SK-N-SH (cell line): Measurements from ENCODE around the gene MMAB. TPM values are rescaled to one million over a fixed set of nuclear protein-coding genes. Genes with fewer than 3 reads are reported as not detected.
A peak's percentile ranks its signal among the peaks of the same experiment; 100 is the strongest.

Experiments used
- CTCF ChIA-PET: fragments of 300-600, 350-600 bp; formaldehyde crosslinking; extraction: SDS; loops from one replicate; lab custom pipeline; 2021; lab: Yijun Ruan, JAX
- POLR2A ChIA-PET: fragments of 350-600 bp; sonication (Branson Sonifier 250); formaldehyde crosslinking; extraction: SDS; loops from one replicate; lab custom pipeline; 2020; ENCODE audit warnings: antibody characterized with exemption, inconsistent platforms; lab: Yijun Ruan, JAX
- DNase-seq: peaks from one replicate; pipeline ENCODE4 v3.0.0; 2012
- H2AFZ ChIP-seq: fragments of 200-600 bp; sonication (generic); 2 replicates; pipeline ENCODE4 v1.8.1; 2016; ENCODE audit warnings: antibody characterized with exemption, mild to moderate bottlenecking, low read depth
- H3F3A ChIP-seq: fragments of 200-600 bp; sonication (generic); replicated peaks from 2 replicates; pipeline ENCODE3; 2016; ENCODE audit warnings: antibody characterized with exemption, mild to moderate bottlenecking; ENCODE audit not compliant: insufficient read depth
- H3K27ac ChIP-seq, 2 experiments: fragments of 200-500 bp in 1 of 2; fragments of 200-600 bp in 1 of 2; sonication (Bioruptor generic) in 1 of 2; sonication (generic), shearing (Covaris generic) in 1 of 2; 2 replicates each; pipeline versions ENCODE4 v1.5.1 to v1.6.1; 2014 to 2016; ENCODE audit warnings: low read depth in 2 of 2, inconsistent platforms in 1 of 2, low read length in 1 of 2, mild to moderate bottlenecking in 1 of 2, mixed read lengths in 1 of 2
- H3K27me3 ChIP-seq: fragments of 200-600 bp; sonication (generic), shearing (Covaris generic); 2 replicates; pipeline ENCODE4 v1.6.1; 2016; ENCODE audit warnings: mixed run types; ENCODE audit not compliant: insufficient read depth
- H3K36me3 ChIP-seq, 2 experiments: fragments of 200-500 bp in 1 of 2; fragments of 200-600 bp in 1 of 2; sonication (Bioruptor generic) in 1 of 2; sonication (generic) in 1 of 2; replicated peaks in 1 of 2; 2 replicates each; pipeline versions ENCODE3 to v1.5.1; 2014 to 2016; ENCODE audit warnings: low read length in 1 of 2, mild to moderate bottlenecking in 1 of 2; ENCODE audit not compliant: insufficient read depth in 2 of 2, control insufficient read depth in 1 of 2
- H3K4me1 ChIP-seq, 2 experiments: fragments of 200-500 bp in 1 of 2; fragments of 200-600 bp in 1 of 2; sonication (Bioruptor generic) in 1 of 2; sonication (generic), shearing (Covaris generic) in 1 of 2; 2 replicates each; pipeline versions ENCODE4 v1.5.1 to v1.6.1; 2014 to 2016; ENCODE audit warnings: low read depth in 1 of 2, low read length in 1 of 2, mixed run types in 1 of 2; ENCODE audit not compliant: insufficient read depth in 2 of 2, control insufficient read depth in 1 of 2
- H3K4me2 ChIP-seq: fragments of 200-600 bp; sonication (generic), shearing (Covaris generic); 2 replicates; pipeline ENCODE4 v1.6.1; 2017; ENCODE audit warnings: mixed run types
- H3K4me3 ChIP-seq, 2 experiments: fragments of 200-500 bp in 1 of 2; fragments of 200-600 bp in 1 of 2; sonication (Bioruptor generic) in 1 of 2; sonication (generic), shearing (Covaris generic) in 1 of 2; 2 replicates each; pipeline versions ENCODE4 v1.5.1 to v1.8.1; 2014 to 2016; ENCODE audit warnings: low read depth in 2 of 2, inconsistent platforms in 1 of 2, low read length in 1 of 2, mild to moderate bottlenecking in 1 of 2, mixed read lengths in 1 of 2, moderate library complexity in 1 of 2
- H3K79me2 ChIP-seq: fragments of 200-600 bp; sonication (generic); 2 replicates; pipeline ENCODE4 v1.8.1; 2017; ENCODE audit warnings: mild to moderate bottlenecking; ENCODE audit not compliant: insufficient read depth
- H3K9ac ChIP-seq: fragments of 200-600 bp; sonication (generic); 2 replicates; pipeline ENCODE4 v1.6.1; 2017; ENCODE audit warnings: mixed run types
- H3K9me2 ChIP-seq: fragments of 200-600 bp; sonication (generic); 2 replicates; pipeline ENCODE4 v1.6.1; 2017; ENCODE audit warnings: mixed run types
- H3K9me3 ChIP-seq: fragments of 200-600 bp; sonication (generic); 2 replicates; pipeline ENCODE4 v1.6.1; 2017; ENCODE audit warnings: mixed run types, mild to moderate bottlenecking, moderate library complexity
- H4K20me1 ChIP-seq: fragments of 200-600 bp; sonication (generic); 2 replicates; pipeline ENCODE4 v1.6.1; 2017; ENCODE audit warnings: mild to moderate bottlenecking, mixed run types; ENCODE audit not compliant: insufficient read depth
- CHD2 ChIP-seq: fragments of 150-350 bp; IDR thresholded peaks from 2 replicates; pipeline ENCODE4 v1.6.1; 2018; ENCODE audit warnings: low read length; ENCODE audit not compliant: partially characterized antibody
- ELF1 ChIP-seq: IDR thresholded peaks from 2 replicates; pipeline ENCODE4 v1.4.0; 2012
- EZH2phosphoT487 ChIP-seq: fragments of 200-600 bp; sonication (generic); IDR thresholded peaks from 2 replicates; pipeline ENCODE4 v1.6.1; 2017; ENCODE audit warnings: low read depth, mixed run types, mild to moderate bottlenecking, antibody characterized with exemption, moderate library complexity, borderline replicate concordance
- FOSL2 ChIP-seq: IDR thresholded peaks from 2 replicates; pipeline ENCODE4 v1.4.0; 2012; ENCODE audit warnings: low read depth, mild to moderate bottlenecking, moderate library complexity, borderline replicate concordance
- GABPA ChIP-seq: IDR thresholded peaks from 2 replicates; pipeline ENCODE4 v1.4.0; 2012; ENCODE audit warnings: low read depth, mild to moderate bottlenecking
- GATA2 ChIP-seq: sonication (generic); formaldehyde crosslinking; IDR thresholded peaks from 2 replicates; pipeline ENCODE4 v1.5.0; 2020; ENCODE audit warnings: mild to moderate bottlenecking, missing genetic modification reagents
- JUND ChIP-seq: IDR thresholded peaks from 2 replicates; pipeline ENCODE4 v1.4.0; 2012
- MEF2A ChIP-seq: IDR thresholded peaks from 2 replicates; pipeline ENCODE4 v1.4.0; 2012; ENCODE audit warnings: low read depth, borderline replicate concordance
- MXI1 ChIP-seq: IDR thresholded peaks from 2 replicates; pipeline ENCODE4 v1.6.1; 2012; ENCODE audit warnings: mild to moderate bottlenecking, low read depth, low read length, improper control_type of control experiment
- NRF1 ChIP-seq: IDR thresholded peaks from 2 replicates; pipeline ENCODE4 v1.6.1; 2012; ENCODE audit warnings: low read depth, mild to moderate bottlenecking, low read length
- POLR2AphosphoS5 ChIP-seq: IDR thresholded peaks from 2 replicates; pipeline ENCODE4 v1.6.1; 2012; ENCODE audit warnings: low read depth, low read length
- RAD21 ChIP-seq: IDR thresholded peaks from 2 replicates; pipeline ENCODE4 v1.6.1; 2012; ENCODE audit warnings: mild to moderate bottlenecking, low read length
- RFX5 ChIP-seq: IDR thresholded peaks from 2 replicates; pipeline ENCODE4 v1.6.1; 2012; ENCODE audit warnings: mild to moderate bottlenecking, improper control_type of control experiment, low read length
- SIN3A ChIP-seq: IDR thresholded peaks from 2 replicates; pipeline ENCODE4 v1.6.1; 2012; ENCODE audit warnings: low read depth, mild to moderate bottlenecking, low read length, moderate library complexity, borderline replicate concordance
- SMC3 ChIP-seq: IDR thresholded peaks from 2 replicates; pipeline ENCODE4 v1.6.1; 2012; ENCODE audit warnings: low read depth, low read length, improper control_type of control experiment
- TCF12 ChIP-seq: IDR thresholded peaks from 2 replicates; pipeline ENCODE4 v1.4.0; 2012
- TEAD4 ChIP-seq: IDR thresholded peaks from 2 replicates; pipeline ENCODE4 v1.4.0; 2012; ENCODE audit warnings: mild to moderate bottlenecking, borderline replicate concordance; ENCODE audit not compliant: insufficient read depth
- YY1 ChIP-seq: IDR thresholded peaks from 2 replicates; pipeline ENCODE4 v1.4.0; 2012; ENCODE audit warnings: low read depth, mild to moderate bottlenecking
- WGBS: methylation state at CpG from one replicate; pipeline ENCODE4 v1.1.6; 2017; ENCODE audit warnings: low lambda C conversion rate; 5-methylcytosine and 5-hydroxymethylcytosine counted together
- polyA plus RNA-seq, 3 experiments: library from polyadenylated mRNA; depleted of rRNA; stranded (reverse); fragments of >200 nt; gene quantifications; 2 replicates each; pipeline ENCODE4 v1.2.3, GENCODE V29; 2012
- TF ChIP-seq, protein P1 (sequence below): IDR thresholded peaks from 2 replicates; pipeline ENCODE4 v1.4.0; 2012; ENCODE audit warnings: low read depth
- TF ChIP-seq, protein P2 (sequence below): fragments of 150-350 bp; IDR thresholded peaks from 2 replicates; pipeline ENCODE4 v1.6.1; 2016; ENCODE audit warnings: mild to moderate bottlenecking, low read depth, low read length
- TF ChIP-seq, protein P3 (sequence below): IDR thresholded peaks from 2 replicates; pipeline ENCODE4 v1.6.1; 2012; ENCODE audit warnings: mild to moderate bottlenecking, low read depth, low read length, moderate library complexity
- TF ChIP-seq, protein P4 (sequence below): fragments of 150-350 bp; IDR thresholded peaks from 2 replicates; pipeline ENCODE4 v1.6.1; 2017; ENCODE audit warnings: antibody characterized with exemption, low read length, low read depth, borderline replicate concordance
- TF ChIP-seq, protein P5 (sequence below): IDR thresholded peaks from 2 replicates; pipeline ENCODE4 v1.4.0; 2012; ENCODE audit warnings: low read depth, borderline replicate concordance
- TF ChIP-seq, protein P6 (sequence below): IDR thresholded peaks from 2 replicates; pipeline ENCODE4; 2012
- TF ChIP-seq, protein P7 (sequence below): IDR thresholded peaks from 2 replicates; pipeline ENCODE4 v1.4.0; 2012; ENCODE audit warnings: low read depth, borderline replicate concordance

Gene MMAB
- polyA plus RNA-seq, 1 of the 3 experiments (the other 2 are of a cell fraction), result 15.9 TPM

DNA sequence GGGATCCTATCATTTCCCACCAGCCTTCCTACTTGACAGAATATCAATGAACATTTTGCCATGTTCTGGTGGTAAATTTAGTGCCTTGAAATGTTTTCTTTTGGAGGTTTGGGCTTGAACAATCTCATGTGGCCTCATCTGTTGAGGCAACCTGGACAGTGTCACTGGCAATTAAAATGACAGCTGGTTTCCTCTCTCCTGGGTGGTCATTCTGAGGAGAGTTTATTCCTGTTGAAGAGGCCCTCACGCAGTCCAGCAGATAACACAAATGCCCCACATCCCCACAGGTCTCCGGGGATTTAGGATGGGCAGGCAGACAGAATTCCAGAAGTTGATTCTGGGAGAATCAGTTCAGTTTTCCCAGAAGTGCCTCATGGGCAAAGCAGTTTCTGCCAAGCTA is 41.9 kb downstream of the MMAB start:
- ChIA-PET CTCF (interaction anchor here (1.9 to 2.1 kb wide), 2 partner anchors 10 to 66 kb away, joined by 6 to 9 read pairs; no protein-coding TSS in a partner anchor), POLR2A (interaction anchor here (1.4 kb wide), 1 partner anchor 15 kb away, joined by 4 read pairs; no protein-coding TSS in a partner anchor)
- H3K27ac ChIP-seq, result peak overlapping the region in 1 of 2 experiments; percentile 97; a peak in 2 of 4 replicates
- no peak overlapping the region for H3K4me3 ChIP-seq
- WGBS, result 60% methylated on average over 2 of the region's 2 CpGs
- H2AFZ ChIP-seq, result no peak overlapping the region
- H4K20me1 ChIP-seq, result no peaks in the 10 kb centered on the region
- no peaks in the 10 kb centered on the region for H3K79me2 ChIP-seq
- no peaks in the 10 kb centered on the region for H3F3A ChIP-seq
- peaks cover 0 to 71% of the 10 kb centered on the region in 2 experiments; a peak in 2 of 4 replicates for H3K4me1 ChIP-seq
- no peak overlapping the region for H3K9ac ChIP-seq
- H3K9me2 ChIP-seq, result no peaks in the 10 kb centered on the region
- no peak overlapping the region for H3K4me2 ChIP-seq
- no peaks in the 10 kb centered on the region for H3K27me3 ChIP-seq
- H3K9me3 ChIP-seq, result no peaks in the 10 kb centered on the region
- DNase-seq, result peak; percentile 81
- peaks cover 7 to 52% of the 10 kb centered on the region in 2 experiments for H3K36me3 ChIP-seq
- TF ChIP-seq GATA2 (CRISPR knock-in tag) (peak; percentile 52), RAD21 (peak; percentile 15; the same call in 1 of the 2 replicates), YY1 (no peak), MEF2A (no peak), MXI1 (peak; percentile 80; the same call in 1 of the 2 replicates), JUND (no peak), CHD2 (peak; percentile 47), POLR2AphosphoS5 (no peak), TEAD4 (no peak), ELF1 (no peak), GABPA (no peak), SMC3 (no peak), NRF1 (no peak), FOSL2 (no peak), SIN3A (no peak), EZH2phosphoT487 (no peak), TCF12 (peak; percentile 49; the same call in 1 of the 2 replicates), RFX5 (peak; percentile 13; the same call in 1 of the 2 replicates)
- TF ChIP-seq, protein P1, sequence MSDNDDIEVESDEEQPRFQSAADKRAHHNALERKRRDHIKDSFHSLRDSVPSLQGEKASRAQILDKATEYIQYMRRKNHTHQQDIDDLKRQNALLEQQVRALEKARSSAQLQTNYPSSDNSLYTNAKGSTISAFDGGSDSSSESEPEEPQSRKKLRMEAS, result no peak
- TF ChIP-seq, protein P2, sequence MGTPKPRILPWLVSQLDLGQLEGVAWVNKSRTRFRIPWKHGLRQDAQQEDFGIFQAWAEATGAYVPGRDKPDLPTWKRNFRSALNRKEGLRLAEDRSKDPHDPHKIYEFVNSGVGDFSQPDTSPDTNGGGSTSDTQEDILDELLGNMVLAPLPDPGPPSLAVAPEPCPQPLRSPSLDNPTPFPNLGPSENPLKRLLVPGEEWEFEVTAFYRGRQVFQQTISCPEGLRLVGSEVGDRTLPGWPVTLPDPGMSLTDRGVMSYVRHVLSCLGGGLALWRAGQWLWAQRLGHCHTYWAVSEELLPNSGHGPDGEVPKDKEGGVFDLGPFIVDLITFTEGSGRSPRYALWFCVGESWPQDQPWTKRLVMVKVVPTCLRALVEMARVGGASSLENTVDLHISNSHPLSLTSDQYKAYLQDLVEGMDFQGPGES, result no peak
- TF ChIP-seq, protein P3, sequence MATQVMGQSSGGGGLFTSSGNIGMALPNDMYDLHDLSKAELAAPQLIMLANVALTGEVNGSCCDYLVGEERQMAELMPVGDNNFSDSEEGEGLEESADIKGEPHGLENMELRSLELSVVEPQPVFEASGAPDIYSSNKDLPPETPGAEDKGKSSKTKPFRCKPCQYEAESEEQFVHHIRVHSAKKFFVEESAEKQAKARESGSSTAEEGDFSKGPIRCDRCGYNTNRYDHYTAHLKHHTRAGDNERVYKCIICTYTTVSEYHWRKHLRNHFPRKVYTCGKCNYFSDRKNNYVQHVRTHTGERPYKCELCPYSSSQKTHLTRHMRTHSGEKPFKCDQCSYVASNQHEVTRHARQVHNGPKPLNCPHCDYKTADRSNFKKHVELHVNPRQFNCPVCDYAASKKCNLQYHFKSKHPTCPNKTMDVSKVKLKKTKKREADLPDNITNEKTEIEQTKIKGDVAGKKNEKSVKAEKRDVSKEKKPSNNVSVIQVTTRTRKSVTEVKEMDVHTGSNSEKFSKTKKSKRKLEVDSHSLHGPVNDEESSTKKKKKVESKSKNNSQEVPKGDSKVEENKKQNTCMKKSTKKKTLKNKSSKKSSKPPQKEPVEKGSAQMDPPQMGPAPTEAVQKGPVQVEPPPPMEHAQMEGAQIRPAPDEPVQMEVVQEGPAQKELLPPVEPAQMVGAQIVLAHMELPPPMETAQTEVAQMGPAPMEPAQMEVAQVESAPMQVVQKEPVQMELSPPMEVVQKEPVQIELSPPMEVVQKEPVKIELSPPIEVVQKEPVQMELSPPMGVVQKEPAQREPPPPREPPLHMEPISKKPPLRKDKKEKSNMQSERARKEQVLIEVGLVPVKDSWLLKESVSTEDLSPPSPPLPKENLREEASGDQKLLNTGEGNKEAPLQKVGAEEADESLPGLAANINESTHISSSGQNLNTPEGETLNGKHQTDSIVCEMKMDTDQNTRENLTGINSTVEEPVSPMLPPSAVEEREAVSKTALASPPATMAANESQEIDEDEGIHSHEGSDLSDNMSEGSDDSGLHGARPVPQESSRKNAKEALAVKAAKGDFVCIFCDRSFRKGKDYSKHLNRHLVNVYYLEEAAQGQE, result no peak
- TF ChIP-seq, protein P4, sequence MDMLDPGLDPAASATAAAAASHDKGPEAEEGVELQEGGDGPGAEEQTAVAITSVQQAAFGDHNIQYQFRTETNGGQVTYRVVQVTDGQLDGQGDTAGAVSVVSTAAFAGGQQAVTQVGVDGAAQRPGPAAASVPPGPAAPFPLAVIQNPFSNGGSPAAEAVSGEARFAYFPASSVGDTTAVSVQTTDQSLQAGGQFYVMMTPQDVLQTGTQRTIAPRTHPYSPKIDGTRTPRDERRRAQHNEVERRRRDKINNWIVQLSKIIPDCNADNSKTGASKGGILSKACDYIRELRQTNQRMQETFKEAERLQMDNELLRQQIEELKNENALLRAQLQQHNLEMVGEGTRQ, result no peak
- TF ChIP-seq, protein P5, sequence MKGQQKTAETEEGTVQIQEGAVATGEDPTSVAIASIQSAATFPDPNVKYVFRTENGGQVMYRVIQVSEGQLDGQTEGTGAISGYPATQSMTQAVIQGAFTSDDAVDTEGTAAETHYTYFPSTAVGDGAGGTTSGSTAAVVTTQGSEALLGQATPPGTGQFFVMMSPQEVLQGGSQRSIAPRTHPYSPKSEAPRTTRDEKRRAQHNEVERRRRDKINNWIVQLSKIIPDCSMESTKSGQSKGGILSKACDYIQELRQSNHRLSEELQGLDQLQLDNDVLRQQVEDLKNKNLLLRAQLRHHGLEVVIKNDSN, result no peak
- TF ChIP-seq, protein P6, sequence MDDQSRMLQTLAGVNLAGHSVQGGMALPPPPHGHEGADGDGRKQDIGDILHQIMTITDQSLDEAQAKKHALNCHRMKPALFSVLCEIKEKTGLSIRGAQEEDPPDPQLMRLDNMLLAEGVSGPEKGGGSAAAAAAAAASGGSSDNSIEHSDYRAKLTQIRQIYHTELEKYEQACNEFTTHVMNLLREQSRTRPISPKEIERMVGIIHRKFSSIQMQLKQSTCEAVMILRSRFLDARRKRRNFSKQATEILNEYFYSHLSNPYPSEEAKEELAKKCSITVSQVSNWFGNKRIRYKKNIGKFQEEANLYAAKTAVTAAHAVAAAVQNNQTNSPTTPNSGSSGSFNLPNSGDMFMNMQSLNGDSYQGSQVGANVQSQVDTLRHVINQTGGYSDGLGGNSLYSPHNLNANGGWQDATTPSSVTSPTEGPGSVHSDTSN, result 0 out of 2 replicates have a peak, but pooled peaks have one; percentile 27
- TF ChIP-seq, protein P7, sequence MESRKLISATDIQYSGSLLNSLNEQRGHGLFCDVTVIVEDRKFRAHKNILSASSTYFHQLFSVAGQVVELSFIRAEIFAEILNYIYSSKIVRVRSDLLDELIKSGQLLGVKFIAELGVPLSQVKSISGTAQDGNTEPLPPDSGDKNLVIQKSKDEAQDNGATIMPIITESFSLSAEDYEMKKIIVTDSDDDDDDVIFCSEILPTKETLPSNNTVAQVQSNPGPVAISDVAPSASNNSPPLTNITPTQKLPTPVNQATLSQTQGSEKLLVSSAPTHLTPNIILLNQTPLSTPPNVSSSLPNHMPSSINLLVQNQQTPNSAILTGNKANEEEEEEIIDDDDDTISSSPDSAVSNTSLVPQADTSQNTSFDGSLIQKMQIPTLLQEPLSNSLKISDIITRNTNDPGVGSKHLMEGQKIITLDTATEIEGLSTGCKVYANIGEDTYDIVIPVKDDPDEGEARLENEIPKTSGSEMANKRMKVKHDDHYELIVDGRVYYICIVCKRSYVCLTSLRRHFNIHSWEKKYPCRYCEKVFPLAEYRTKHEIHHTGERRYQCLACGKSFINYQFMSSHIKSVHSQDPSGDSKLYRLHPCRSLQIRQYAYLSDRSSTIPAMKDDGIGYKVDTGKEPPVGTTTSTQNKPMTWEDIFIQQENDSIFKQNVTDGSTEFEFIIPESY, result no peak
